Pancreas (tissue), 10 donors: ENCODE measurements around the gene PANX2. TPM values are rescaled to one million over a fixed set of nuclear protein-coding genes. Genes with fewer than 3 reads are reported as not detected.

Experiments used
- ATAC-seq, 4 donors: fragments of 200-7000 bp; cut with Tn5 transposase; one replicate each; pipeline versions ENCODE4 v1.8.0 to v1.9.1; 2020; ENCODE audit warnings: mild to moderate bottlenecking in 4 of 4, moderate library complexity in 4 of 4
- DNase-seq, 6 donors: peaks; one replicate each; pipeline ENCODE4 v3.0.0-alpha.2; 2020
- FAIRE-seq: peaks from 2 replicates; lab custom pipeline; 2012; peaks lifted over from hg19 to GRCh38; lab: Jason Lieb, UNC
- H3K27ac ChIP-seq, 4 donors: fragments of 200-600 bp; sonication (generic); 1 replicate in 3 of 4; 2 replicates in 1 of 4; pipeline versions ENCODE4 v1.5.0 to v1.8.0; 2020
- H3K27me3 ChIP-seq, 4 donors: fragments of 200-600 bp; one replicate each; pipeline ENCODE4 v1.8.0; 2021
- H3K36me3 ChIP-seq, 3 donors: fragments of 200-600 bp; sonication (generic) in 1 of 3; one replicate each; pipeline versions ENCODE4 v1.5.0 to v1.8.0; 2020 to 2021
- H3K4me1 ChIP-seq, 3 donors: fragments of 200-600 bp; one replicate each; pipeline ENCODE4 v1.8.0; 2021
- H3K4me3 ChIP-seq, 4 donors: fragments of 200-600 bp; sonication (generic) in 2 of 4; one replicate each; pipeline versions ENCODE4 v1.5.0 to v1.8.0; 2020 to 2021
- H3K9me3 ChIP-seq, 4 donors: fragments of 200-600 bp; one replicate each; pipeline ENCODE4 v1.8.0; 2021
- CTCF ChIP-seq, 4 donors: fragments of 200-600 bp; sonication (generic) in 3 of 4; IDR thresholded peaks; one replicate each; pipeline versions ENCODE4 v1.5.0 to v1.8.0; 2021; ENCODE audit warnings: antibody characterized with exemption in 4 of 4
- WGBS, 2 donors: extraction: QIAGEN DNeasy Blood & Tissue Kit; methylation state at CpG; one replicate each; pipeline ENCODE4 v1.1.7; 2013; 5-methylcytosine and 5-hydroxymethylcytosine counted together
- intact Hi-C, 3 donors: fragments of 100-400 bp; cut with DNase I; formaldehyde crosslinking; loops; one replicate each; pipeline versions ENCODE4 v1.11.1 to v1.14.2; 2022
- polyA plus RNA-seq, 2 donors: library from polyadenylated mRNA; stranded (reverse); fragments of 200-250 nt; gene quantifications; one replicate each; pipeline ENCODE4 v1.2.3, GENCODE V29; 2013
- total RNA-seq, 6 donors: library from RNA; stranded (reverse); fragmentation: NEBNext Ultra II Directional in 4 of 6; extraction: Animal tissue kit (Norgen Biotek cat#: 25700) in 4 of 6; gene quantifications; one replicate each; pipeline versions ENCODE4 v1.2.1 to v1.2.4, GENCODE V29; 2021 to 2023
- donor health status: healthy with polysubstance abuse.
- donor health status: DM: no; HTN: no; CAD: no; lungs with moderate emphysema.
- donor health status: DM: no; HTN: no; CAD: no.
- donor health status: control.
- donor health status: control.
- donor health status: Bipolar disorder and iron deficiency.
- donor health status: DM: yes; HTN: yes; CAD: no.
- donor health status: DM: no; HTN: no; CAD: no.
- donor health status: DM: no; HTN: no; CAD: no.
- donor health status: DM: yes; HTN: yes; CAD: no.

Gene PANX2
- total and polyA plus RNA-seq, 8 donors: 0.31 to 3.5 (median 0.67) TPM

GRCh38 chr22:50226063-50226874, 55.7 kb downstream of the PANX2 start:
- Histone ChIP-seq H3K4me3 (no peak overlapping the region), H3K36me3 (peaks cover 0 to 42% (median 22%) of the 10 kb centered on the region in 3 donors), H3K9me3 (no peaks in the 10 kb centered on the region), H3K27ac (no peak overlapping the region), H3K27me3 (no peaks in the 10 kb centered on the region), H3K4me1 (no peaks in the 10 kb centered on the region)
- intact Hi-C loops: no loop called here
- no peak for ATAC-seq
- 92% methylated on average over 29 to 31 of the region's 31 CpGs for WGBS, 2 donors
- no peak for FAIRE-seq
- no peak for TF ChIP-seq CTCF (IDR thresholded peaks at IDR 0.05)
- peak in 1 of 6 donors; percentile 34 for DNase-seq

GRCh38 chr22:50226875-50227165, 56.3 kb downstream of the PANX2 start:
- WGBS, 2 donors: 90 to 93% methylated on average over 18 of the region's 18 CpGs
- no peak for TF ChIP-seq CTCF (IDR thresholded peaks at IDR 0.05)
- FAIRE-seq: no peak
- Histone ChIP-seq H3K27me3 (no peaks in the 10 kb centered on the region), H3K4me3 (no peak overlapping the region), H3K9me3 (no peaks in the 10 kb centered on the region), H3K4me1 (no peaks in the 10 kb centered on the region), H3K36me3 (peaks cover 0 to 37% (median 17%) of the 10 kb centered on the region in 3 donors), H3K27ac (no peak overlapping the region)
- no peak for ATAC-seq
- intact Hi-C loops: no loop called here
- DNase-seq: peak in 1 of 6 donors; percentile 76

GRCh38 chr22:50227579-50228215, 57.2 kb downstream of the PANX2 start:
- intact Hi-C loops: no loop called here
- H3K36me3 ChIP-seq: peaks cover 0 to 29% (median 8%) of the 10 kb centered on the region in 3 donors
- no peak for FAIRE-seq
- TF ChIP-seq CTCF (IDR thresholded peaks at IDR 0.05): no peak
- H3K9me3 ChIP-seq: no peaks in the 10 kb centered on the region
- 90 to 95% methylated on average over 25 of the region's 25 CpGs for WGBS, 2 donors
- ATAC-seq: no peak
- peak in 2 of 6 donors; percentile 23 to 68 for DNase-seq
- H3K27ac ChIP-seq: no peak overlapping the region
- no peaks in the 10 kb centered on the region for H3K27me3 ChIP-seq
- H3K4me1 ChIP-seq: no peaks in the 10 kb centered on the region
- no peak overlapping the region for H3K4me3 ChIP-seq

GRCh38 chr22:50228366-50228765, 57.8 kb downstream of the PANX2 start:
- DNase-seq: peak in 1 of 6 donors; percentile 61
- no peak for FAIRE-seq
- Histone ChIP-seq H3K9me3 (no peaks in the 10 kb centered on the region), H3K36me3 (peaks cover 0 to 25% (median 2%) of the 10 kb centered on the region in 3 donors), H3K4me3 (no peak overlapping the region), H3K4me1 (no peaks in the 10 kb centered on the region), H3K27me3 (no peaks in the 10 kb centered on the region), H3K27ac (no peak overlapping the region)
- ATAC-seq: no peak
- intact Hi-C loops: no loop called here
- WGBS, 2 donors: 94 to 97% methylated on average over 7 to 9 of the region's 9 CpGs
- no peak for TF ChIP-seq CTCF (IDR thresholded peaks at IDR 0.05)

GRCh38 chr22:50229370-50229769, 58.8 kb downstream of the PANX2 start:
- 94 to 96% methylated on average over 16 of the region's 16 CpGs for WGBS, 2 donors
- DNase-seq (peak in 2 of 6 donors; percentile 20 to 58), FAIRE-seq (no peak), ATAC-seq (no peak)
- intact Hi-C loops: no loop called here
- Histone ChIP-seq H3K27ac (no peak overlapping the region), H3K36me3 (peaks cover 0 to 17% (median 2%) of the 10 kb centered on the region in 3 donors), H3K4me3 (no peak overlapping the region), H3K4me1 (no peaks in the 10 kb centered on the region), H3K27me3 (no peaks in the 10 kb centered on the region), H3K9me3 (no peaks in the 10 kb centered on the region)
- no peak for TF ChIP-seq CTCF (IDR thresholded peaks at IDR 0.05)
